NCI-H2196 (cell line): ENCODE results near the gene C17orf107.
A peak's percentile ranks its signal among the peaks of the same experiment; 100 is the strongest.

Experiments
- DNase-seq: peaks from one replicate; lab custom pipeline; 2025; ENCODE audit not compliant: unreplicated experiment; lab: John Stamatoyannopoulos, UW

Gene C17orf107

GRCh38 chr17:4872786-4873185 is 26.6 kb upstream of the C17orf107 start:
- no peak for DNase-seq

DNA sequence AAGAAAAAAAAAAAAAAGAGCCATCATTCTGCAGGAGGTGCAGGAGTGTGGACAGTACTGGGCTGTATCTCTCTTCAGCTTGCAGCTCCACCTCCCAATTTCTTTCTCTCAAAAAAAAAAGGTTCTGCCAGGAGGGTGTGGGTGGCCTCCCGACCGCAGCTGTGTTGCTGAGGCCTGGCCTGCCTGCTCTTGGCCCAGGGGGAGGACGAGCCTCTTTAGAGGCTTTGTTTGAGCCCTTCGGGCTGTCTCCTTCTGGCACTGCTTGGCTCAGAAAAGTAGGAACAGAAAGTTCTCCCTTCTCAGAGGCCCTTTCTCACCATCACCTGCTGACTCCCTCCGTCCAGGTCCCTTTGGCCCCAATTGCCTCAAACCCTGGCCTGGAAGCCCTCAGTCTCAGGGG is 22.2 kb upstream of the C17orf107 start:
- DNase-seq = no peak

DNA sequence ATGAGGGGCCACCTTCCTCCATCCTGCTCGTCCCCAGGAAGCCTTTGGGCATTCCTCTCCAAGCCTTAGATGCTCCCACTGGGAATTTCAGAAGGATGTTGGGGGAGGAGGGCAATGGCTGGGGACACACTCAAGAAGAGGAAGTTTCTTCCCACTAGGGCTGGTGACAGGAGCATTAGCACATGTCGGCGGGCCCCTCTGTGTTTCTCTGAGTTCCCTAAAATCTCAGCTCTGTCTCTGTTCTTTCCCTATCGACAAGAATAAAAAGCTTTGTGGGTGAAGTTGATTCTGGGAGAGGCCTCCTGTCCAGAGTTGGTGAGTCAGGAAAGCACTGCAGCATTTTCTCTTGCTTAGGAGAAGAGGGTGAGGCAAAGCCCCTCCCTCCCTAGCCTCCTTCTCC is 19.7 kb upstream of the C17orf107 start:
- no peak for DNase-seq

DNA sequence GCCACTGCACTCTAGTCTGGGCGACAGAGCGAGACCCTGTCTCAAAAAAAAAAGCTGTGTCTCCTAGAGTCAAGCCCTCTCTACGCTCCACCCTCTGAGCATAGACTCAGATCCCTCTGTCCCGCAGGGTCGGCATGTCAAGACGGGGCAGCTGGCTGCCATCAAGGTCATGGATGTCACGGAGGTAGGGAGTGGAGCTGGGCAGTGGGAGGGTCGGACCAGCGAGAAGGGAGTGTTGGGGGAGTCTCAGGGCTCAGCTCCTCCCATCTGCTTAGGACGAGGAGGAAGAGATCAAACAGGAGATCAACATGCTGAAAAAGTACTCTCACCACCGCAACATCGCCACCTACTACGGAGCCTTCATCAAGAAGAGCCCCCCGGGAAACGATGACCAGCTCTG is 18.5 kb upstream of the C17orf107 start:
- DNase-seq = no peak

DNA sequence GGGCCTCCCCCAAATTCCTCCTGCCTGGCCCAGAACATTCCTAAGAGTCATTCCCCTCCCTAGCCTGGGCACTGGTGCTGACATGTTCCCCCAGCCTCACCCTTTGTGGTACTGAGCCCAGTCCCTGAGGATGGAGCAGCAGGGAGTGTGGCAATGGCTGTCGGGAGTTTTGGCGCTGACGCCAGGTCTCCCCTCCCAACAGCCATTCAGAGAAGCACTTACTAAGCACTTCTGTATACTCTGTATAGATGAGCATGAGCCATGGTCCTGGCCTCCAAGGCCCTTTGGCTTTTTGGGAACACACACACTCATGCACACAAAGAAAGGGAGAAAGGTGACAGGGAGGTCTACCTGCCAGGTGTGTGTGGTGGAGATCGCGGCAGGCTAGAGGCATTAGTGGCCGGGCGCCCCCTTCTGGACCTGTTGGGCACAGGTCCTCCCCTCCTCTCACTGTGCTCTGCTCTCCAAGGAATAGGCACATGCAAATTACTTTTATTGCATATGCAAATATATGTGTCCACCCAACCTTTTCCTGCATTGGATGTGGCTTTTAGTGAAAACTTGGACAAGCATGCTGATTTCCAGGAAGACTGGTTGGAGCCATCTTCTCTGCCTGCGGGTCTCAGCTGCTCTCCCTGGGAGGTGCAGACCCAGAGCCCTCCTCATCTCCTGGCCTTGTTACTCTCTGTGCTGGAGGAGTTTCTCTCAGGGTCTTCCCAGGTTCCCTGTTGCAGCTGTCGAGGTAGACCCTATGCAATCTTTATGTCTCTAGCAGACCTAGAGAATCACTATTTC is 17.4 kb upstream of the C17orf107 start:
- DNase-seq = peak; percentile 64

GRCh38 chr17:4884489-4884888 is 14.8 kb upstream of the C17orf107 start:
- DNase-seq = no peak

DNA sequence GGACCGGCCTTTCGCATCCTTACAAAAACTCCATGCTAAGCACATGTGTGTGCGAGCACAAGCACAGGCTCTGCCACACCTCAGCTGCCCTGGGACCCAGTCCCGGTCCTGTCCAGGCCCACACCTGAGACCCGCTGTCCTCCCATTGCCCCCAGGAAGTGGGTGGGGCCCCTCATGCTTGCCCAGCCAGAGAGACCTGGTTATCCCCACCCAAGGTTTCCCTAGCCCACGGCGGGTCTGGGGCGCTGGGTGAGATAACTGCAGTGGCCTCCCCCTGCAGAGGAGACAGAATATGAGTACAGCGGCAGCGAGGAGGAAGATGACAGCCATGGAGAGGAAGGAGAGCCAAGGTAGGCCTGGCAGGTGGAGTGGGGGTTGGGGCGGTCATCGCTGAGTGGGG is 12.5 kb upstream of the C17orf107 start:
- no peak for DNase-seq

- DNase-seq = no peak
Measured at GRCh38 chr17:4887581-4887980, 11.8 kb upstream of the C17orf107 start.

DNA sequence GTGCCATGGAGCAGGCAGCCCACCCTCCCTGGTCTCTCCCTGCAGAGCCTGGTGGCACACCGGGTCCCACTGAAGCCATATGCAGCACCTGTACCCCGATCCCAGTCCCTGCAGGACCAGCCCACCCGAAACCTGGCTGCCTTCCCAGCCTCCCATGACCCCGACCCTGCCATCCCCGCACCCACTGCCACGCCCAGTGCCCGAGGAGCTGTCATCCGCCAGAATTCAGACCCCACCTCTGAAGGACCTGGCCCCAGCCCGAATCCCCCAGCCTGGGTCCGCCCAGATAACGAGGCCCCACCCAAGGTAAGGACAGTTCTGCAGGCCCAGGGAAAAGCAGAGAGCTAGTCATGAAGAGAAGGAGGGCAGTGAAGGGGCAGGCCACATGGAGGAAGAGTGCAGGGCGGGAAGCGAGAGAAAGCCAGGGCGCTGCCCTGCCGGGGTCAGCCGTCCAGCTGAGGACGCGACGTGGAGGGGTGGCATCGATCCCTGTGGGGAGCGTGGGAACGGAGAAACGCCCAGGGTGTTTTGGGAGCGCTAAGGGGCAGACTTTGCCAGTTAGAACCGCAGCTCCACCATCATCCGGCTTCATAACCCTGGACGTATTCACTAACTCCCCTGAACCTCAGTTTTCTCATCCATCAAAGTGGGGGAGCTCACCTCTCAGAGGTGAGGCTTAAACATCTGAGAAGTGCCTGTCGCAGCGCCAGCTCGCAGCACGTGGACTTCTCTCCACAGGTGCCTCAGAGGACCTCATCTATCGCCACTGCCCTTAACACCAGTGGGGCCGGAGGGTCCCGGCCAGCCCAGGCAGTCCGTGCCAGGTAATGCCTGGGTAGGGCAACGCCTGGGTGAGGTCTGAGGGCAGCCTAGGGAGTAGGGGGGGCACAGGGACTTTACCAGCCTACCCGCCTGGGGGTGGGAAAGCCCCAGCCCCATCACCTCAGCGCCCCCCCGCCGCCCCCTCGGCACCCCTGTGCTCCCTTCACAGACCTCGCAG is 7.6 kb upstream of the C17orf107 start:
- DNase-seq = no peak

DNA sequence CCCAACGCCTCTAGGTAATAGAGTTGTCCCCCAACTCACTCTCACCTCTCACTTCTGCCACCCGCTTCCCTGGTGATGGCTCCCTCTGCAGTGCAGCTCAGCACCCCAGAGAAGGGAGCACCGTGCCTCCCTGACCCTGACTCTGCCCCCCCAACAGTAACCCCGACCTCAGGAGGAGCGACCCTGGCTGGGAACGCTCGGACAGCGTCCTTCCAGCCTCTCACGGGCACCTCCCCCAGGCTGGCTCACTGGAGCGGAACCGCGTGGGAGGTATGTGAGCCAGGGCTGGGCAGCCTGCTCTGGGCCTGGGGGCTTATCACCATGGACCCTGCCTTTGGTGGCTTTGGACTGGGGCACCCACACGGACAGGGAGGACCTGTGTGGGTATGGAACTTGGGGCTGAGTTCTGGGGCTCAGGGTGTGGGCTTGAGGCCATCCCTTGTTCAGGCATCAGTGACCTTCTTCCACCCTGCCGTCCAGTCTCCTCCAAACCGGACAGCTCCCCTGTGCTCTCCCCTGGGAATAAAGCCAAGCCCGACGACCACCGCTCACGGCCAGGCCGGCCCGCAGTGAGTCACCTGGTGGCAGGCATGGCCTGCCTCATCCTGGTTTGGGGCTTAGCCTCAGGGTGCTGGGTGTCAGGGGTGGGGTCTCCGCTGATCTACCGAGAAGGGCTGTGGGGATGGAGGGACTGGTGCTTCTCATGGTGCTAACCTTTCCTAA is 6.7 kb upstream of the C17orf107 start:
- DNase-seq = no peak

GRCh38 chr17:4893272-4893671 is 6.1 kb upstream of the C17orf107 start:
- no peak for DNase-seq

- no peak for DNase-seq
Measured at GRCh38 chr17:4893721-4894560, 5.4 kb upstream of the C17orf107 start.

- no peak for DNase-seq
Measured at GRCh38 chr17:4895121-4895520, 4.2 kb upstream of the C17orf107 start.

DNA sequence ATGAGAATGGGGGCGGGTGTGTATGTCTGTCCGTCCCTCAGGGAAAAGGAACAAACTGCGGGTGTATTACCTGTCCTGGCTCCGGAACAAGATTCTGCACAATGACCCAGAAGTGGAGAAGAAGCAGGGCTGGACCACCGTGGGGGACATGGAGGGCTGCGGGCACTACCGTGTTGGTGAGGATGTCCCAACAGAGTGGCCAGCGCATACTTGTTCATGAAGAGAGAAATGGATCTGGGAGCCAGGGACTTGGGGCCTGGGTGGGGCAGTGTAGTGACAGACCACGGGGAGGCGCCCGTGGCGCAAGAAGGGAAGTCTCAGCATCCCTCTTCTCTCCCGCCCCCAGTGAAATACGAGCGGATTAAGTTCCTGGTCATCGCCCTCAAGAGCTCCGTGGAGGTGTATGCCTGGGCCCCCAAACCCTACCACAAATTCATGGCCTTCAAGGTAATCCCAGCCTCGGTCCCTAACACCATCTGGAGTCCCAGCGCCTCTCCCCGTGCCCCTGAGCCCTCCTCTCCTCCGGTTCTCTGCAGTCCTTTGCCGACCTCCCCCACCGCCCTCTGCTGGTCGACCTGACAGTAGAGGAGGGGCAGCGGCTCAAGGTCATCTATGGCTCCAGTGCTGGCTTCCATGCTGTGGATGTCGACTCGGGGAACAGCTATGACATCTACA is 3.5 kb upstream of the C17orf107 start:
- DNase-seq = no peak

DNA sequence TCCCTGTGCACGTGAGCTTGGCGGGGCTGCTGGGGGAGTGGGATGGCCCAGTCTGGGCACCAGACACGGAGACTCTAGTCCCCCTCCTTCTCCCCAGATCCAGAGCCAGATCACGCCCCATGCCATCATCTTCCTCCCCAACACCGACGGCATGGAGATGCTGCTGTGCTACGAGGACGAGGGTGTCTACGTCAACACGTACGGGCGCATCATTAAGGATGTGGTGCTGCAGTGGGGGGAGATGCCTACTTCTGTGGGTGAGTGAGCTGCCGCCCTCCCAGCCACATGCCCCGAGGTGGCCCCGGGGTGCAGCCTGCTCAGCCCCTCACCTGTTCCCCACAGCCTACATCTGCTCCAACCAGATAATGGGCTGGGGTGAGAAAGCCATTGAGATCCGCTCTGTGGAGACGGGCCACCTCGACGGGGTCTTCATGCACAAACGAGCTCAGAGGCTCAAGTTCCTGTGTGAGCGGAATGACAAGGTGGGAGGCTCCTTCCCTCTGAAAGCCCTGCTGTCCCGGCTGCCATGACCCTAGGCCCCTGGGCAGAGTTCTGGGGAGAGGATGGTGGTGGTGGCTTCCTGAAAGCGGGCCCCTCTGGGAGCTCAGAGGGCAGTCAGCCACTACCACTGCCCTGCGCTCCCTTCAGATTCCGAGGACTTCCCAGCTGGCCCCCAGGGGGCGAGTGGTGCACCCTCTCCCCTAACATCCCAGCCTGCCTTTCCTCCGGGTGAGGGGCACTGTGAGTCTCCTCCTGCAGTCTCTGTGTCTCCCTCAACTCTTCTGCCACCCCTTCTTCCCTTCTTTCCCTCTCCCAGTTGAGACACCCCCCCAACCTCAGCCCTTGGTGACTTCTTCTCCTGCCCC is 2.8 kb upstream of the C17orf107 start:
- DNase-seq = no peak

GRCh38 chr17:4897198-4897687 is 2.1 kb upstream of the C17orf107 start:
- DNase-seq = no peak

GRCh38 chr17:4897785-4898184 is 1.6 kb upstream of the C17orf107 start:
- DNase-seq = no peak

DNA sequence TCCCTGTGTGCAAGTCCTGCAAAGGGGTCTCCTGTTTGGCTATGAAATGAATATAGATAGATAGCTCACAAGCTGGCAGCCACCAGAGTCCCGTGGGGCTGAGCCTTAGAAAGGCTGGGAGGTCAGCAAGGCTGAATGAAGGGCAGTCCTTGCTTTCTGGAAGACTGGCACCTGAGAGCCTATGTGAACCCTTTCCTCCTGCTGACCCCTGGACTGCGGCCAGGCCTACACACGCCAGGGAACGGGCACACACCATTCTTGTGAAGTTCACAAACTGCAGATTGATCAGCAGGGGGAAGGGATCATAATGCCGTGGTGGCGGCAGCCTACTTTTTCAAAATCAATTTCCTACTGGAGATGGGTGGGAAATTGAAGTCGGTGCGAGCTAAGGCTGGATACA is 985 bp upstream of the C17orf107 start:
- no peak for DNase-seq

- DNase-seq = no peak
Measured at GRCh38 chr17:4898927-4899326, 409 bp upstream of the C17orf107 start.
